IMR-90 (cell line): ENCODE data around the gene DNAH17.

Experiments used
- BHLHE40 ChIP-seq: fragments of 150-350 bp; IDR thresholded peaks from 2 replicates; pipeline ENCODE4 v1.6.1; 2016; ENCODE audit warnings: mild to moderate bottlenecking, low read depth, low read length
- CEBPB ChIP-seq: IDR thresholded peaks from 2 replicates; pipeline ENCODE4 v1.6.1; 2012; ENCODE audit warnings: low read depth, low read length, improper control_type of control experiment
- MAZ ChIP-seq: IDR thresholded peaks from 2 replicates; pipeline ENCODE4 v1.6.1; 2012; ENCODE audit warnings: low read depth, mild to moderate bottlenecking, low read length, improper control_type of control experiment, moderate library complexity, borderline replicate concordance
- MXI1 ChIP-seq: IDR thresholded peaks from 2 replicates; pipeline ENCODE4 v1.6.1; 2012; ENCODE audit warnings: low read depth, mild to moderate bottlenecking, low read length, moderate library complexity, borderline replicate concordance
- POLR2A ChIP-seq: IDR thresholded peaks from 2 replicates; pipeline ENCODE4 v1.6.1; 2012; ENCODE audit warnings: mild to moderate bottlenecking, low read depth, low read length
- TF ChIP-seq, protein P1 (sequence below): conservative IDR thresholded peaks from 2 replicates; pipeline ENCODE4 v1.5.1; 2012; ENCODE audit warnings: mild to moderate bottlenecking, low read depth, low read length, improper control_type of control experiment

DNA sequence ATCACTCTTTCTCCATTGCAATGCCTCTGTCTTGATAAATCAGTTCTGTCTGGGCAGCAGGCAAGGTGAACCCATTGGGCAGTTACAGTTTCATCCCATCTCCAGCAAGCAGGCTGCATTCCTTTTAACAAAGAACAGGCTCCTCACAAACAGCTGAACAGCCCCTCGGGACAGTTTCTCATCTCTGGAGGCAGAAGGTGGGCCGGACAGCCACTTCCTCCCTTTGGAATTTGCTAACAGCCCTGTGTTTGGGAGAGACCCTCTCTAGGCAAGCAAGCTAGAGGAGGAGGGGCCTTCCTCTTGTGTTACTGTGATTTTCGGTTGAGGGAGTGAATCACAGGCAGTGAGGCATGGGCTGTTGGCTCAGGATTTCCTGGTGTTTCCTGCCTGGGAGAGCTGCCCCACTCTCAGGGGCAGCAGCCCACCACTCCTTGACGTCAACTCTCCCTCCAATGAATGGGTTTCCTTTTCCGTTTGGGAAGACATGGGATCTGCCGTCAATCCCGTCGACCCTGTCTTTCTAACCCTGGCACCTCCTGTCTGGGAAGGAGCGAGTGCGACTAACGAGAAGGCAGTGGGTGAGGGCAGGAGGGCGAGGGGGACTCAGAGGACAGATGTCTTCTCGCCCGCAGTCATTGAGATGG lies 202.4 kb downstream of the DNAH17 start:
- TF ChIP-seq POLR2A: peak; percentile 66; the same call in 1 of the 2 replicates
- TF ChIP-seq, protein P1, sequence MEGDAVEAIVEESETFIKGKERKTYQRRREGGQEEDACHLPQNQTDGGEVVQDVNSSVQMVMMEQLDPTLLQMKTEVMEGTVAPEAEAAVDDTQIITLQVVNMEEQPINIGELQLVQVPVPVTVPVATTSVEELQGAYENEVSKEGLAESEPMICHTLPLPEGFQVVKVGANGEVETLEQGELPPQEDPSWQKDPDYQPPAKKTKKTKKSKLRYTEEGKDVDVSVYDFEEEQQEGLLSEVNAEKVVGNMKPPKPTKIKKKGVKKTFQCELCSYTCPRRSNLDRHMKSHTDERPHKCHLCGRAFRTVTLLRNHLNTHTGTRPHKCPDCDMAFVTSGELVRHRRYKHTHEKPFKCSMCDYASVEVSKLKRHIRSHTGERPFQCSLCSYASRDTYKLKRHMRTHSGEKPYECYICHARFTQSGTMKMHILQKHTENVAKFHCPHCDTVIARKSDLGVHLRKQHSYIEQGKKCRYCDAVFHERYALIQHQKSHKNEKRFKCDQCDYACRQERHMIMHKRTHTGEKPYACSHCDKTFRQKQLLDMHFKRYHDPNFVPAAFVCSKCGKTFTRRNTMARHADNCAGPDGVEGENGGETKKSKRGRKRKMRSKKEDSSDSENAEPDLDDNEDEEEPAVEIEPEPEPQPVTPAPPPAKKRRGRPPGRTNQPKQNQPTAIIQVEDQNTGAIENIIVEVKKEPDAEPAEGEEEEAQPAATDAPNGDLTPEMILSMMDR: no peak
- TF ChIP-seq MAZ: peak; percentile 51; the same call in 1 of the 2 replicates
- TF ChIP-seq BHLHE40: 0 out of 2 replicates have a peak, but pooled peaks have one; percentile 8
- TF ChIP-seq CEBPB: peak; percentile 15; the same call in 1 of the 2 replicates
- no peak for TF ChIP-seq MXI1
